HG02610 (cell line): ENCODE results near the gene COP1.
"Not testable (repeated sequence)": the region's sequence is repeated elsewhere in the genome, so short reads cannot be mapped to it uniquely, and the experiment has no call there.

Experiments
- ATAC-seq: cut with Tn5 transposase; IDR thresholded peaks from one replicate; pipeline ENCODE4 v1.9.1; 2021; ENCODE audit warnings: mild to moderate bottlenecking, moderate library complexity; ENCODE audit not compliant: unreplicated experiment

The COP1 gene

DNA sequence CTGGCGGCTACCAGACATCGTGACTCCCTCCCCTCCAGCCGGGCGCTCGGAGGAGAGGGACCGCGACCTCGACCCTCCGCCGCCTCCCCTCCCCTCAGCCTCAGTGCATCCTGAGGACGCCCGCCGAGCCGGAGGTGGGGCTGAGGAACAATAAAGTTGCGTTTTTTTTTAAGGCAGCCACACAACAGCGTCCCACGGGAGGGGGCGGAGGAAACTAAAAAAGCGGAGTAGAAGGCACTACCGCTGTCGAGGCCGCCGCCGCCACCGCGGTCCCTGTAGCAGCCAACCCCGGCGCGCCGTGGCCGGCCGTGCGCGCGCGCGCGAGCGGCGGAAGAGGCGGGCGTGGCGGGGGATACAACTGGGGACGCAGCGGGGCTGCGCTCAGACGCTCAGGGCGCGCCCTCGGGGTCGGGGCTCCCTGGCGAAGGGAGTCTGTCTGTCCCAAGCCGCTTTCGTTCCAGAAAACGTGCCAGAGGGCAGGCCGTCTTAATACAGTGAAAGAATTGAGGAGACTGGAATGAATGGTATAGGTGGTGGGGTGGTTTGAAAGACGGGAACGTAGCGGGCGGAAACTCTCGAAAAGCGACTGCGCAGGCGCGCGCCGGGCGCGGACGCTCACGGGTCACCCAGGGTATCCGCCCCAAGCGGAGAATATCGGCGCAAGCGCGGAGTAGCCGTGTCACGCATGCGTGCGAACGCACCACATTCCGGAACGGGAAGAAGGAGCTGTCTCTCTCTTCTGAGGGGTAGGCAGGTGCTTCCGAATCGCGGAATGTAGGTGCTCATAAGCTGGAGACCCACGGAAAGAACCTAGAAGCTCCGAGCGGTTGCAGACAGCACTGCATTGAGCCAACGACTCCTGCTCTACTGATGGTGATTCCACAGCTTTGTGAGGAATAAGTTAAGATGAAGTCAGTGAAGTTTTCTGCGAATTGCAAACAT, at the start of gene COP1:
Gene COP1 (minus strand): TSS at position 326 of the 942 bp plus-strand sequence. CDS start 308 bp downstream, at position 18.
- ATAC-seq: peak; percentile 84

DNA sequence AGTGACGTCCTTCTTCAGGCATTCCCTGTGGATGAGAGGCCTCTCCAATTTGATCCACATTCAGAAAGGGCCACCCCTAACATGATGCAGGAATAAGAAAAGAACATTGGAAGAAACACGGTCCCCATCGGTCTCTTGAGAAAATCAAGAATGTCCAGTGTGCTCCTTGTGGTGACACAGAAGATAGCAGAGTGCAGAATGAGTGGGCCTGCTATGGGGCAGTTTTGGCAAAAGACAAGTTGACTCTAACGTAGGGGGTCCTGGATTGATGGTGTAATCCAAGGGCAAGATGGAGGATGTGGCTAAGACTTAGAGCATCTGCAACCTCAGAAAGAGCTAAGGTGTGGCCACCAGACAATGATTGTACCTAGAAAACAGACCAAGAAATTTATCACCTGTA, 45.1 kb upstream of the COP1 start:
- ATAC-seq: no peak

DNA sequence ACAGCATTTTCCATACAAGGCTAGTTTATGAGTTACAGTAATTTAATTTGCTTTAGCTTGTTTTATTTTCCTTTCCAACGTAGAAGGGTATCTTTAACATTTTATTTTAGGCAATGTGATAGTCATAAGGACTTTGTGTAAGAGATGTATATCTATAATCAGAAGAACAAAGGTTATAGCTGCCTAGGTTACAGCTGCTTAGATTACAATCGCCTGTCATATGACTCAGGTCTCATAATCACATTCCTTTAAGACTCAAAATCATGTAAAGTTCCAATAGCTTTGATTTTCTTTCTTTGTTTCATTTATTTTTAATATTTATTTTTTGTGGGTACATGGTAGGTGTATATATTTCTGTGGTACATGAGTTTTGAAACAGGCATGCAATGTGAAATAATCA, 37.8 kb upstream of the COP1 start:
- no peak for ATAC-seq

DNA sequence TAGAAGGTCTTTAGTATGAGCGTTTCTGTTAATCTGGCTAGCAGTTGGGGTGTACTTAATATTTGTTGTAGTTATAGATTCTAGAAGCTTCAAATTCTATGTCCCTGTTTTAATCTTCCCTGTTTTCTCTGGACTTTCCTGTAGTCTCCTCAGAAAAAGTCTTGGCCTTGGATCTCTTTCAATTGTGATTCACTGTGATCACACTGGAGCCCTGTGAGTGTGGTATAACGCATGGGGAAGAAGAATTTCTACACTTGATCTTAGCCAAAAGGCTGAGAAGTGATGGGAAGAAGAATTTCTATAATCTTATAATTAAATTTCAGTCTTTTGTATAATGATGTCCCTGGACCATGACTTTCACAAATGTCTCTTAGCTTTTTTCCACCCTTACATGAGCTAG, 36.7 kb upstream of the COP1 start:
- ATAC-seq: no peak

DNA sequence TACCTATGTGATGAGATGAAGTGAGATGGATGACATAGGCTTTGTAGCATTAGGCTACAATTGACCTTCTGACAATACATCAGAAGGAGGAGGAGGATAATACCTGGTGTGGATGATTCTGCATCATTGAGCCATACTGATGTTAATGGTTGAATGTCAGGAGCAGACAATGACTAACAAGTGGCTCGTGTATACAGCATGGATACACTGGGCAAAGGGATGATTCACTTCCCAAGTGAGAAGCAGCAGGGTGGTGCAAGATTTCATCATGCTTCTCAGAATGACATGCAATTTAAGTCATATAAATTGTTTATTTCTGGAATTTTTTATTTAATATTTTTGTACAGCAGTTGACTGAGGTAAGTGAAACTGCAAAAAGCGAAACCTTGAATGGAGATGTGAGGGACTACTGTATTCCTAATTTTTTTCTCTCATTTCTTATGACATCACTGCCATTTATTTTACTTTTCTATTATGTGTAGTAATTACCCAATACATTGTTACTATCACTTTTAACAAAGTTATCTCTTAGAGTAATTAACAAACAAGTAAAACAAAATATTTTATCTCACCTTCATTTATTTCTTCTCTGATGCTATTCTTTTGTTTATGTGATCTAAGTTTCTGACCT, 34.4 kb upstream of the COP1 start:
- ATAC-seq: no peak

DNA sequence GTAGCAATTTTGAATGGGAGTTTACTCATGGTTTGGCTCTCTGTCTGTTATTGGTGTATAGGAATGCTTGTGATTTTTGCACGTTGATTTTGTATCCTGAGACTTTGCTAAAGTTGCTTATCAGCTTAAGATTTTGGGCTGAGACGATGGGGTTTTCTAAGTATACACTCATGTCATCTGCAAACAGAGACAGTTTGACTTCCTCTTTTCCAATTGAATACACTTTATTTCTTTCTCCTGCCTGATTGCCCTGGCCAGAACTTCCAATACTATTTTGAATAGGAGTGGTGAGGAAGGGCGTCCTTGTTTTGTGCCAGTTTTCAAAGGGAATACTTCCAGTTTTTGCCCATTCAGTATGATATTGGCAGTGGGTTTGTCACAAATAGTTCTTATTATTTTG, 26.6 kb upstream of the COP1 start:
- ATAC-seq: not testable (repeated sequence)

DNA sequence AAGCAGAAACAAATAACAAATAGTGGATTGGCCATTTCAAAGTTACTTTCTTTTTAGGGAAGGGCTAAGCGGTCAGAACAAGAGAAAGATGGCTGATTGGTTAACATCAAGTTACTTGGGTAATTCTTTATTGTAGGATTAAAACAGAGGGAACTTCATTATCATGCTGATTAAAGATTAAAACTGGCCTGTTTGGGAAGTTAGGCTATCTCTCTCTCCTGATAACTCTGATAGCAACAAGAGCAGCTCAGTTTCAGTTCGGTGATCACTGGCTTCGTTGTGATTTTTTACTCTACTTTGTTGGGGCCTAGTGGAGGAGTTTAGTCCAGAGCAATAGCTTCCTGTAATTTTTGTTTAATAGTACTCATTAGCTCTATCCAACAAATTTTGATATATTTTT, 20.5 kb upstream of the COP1 start:
- ATAC-seq: no peak

DNA sequence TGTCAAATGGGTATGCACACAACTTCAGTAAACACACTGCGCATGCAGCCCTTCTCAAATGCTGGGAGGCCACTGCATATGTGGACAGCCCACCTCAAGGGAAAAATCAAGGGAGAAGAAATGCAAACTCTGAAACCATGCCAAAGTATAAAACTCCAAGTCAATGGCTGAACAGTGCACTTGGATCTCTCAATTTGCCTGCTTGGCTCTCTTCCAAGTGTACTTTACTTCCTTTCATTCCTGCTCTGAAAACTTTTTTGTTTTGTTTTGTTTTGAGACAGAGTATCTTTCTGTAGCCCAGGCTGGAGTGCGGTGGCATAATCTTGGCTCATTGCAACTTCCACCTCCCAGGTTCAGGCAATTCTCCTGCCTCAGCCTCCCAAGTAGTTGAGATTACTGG, 18.8 kb upstream of the COP1 start:
- ATAC-seq: no peak

DNA sequence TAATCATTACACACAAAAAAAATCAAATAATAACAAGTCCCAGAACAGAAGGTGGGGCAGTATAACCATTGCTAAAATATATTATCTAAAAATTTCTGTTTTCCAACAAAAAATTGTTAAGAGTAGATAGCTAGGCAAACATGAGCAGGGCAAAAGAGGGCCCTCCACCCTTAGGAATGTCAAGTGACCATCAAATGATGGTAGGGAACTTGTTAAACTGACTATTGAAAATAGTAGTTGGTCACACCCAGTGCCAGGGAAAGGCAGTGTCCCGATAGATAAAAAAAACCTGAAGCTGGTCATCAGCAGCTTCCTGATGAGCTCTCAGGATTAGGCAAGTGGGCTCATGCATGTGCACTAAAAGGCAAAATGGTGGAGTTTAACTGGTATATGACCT, 18.4 kb upstream of the COP1 start:
- ATAC-seq: no peak

DNA sequence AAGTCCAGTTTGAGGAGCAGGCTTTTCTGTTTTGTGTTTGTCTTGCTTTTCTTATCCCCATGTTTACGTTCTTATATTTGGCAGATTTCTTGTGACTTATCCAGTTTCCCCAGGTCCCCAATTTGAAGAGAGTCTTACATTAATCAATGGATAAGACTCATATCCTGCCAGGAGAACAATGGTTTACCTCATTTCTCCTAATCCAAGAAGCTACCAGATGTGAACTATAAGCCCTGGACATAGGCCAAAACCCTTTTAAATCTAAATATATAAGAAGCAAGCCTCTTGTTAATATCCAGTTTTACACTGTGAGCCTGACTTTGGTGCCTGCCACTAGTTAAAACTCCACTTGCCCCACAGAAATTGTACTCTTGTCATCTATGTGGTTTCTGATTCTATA, 15.1 kb upstream of the COP1 start:
- no peak for ATAC-seq

DNA sequence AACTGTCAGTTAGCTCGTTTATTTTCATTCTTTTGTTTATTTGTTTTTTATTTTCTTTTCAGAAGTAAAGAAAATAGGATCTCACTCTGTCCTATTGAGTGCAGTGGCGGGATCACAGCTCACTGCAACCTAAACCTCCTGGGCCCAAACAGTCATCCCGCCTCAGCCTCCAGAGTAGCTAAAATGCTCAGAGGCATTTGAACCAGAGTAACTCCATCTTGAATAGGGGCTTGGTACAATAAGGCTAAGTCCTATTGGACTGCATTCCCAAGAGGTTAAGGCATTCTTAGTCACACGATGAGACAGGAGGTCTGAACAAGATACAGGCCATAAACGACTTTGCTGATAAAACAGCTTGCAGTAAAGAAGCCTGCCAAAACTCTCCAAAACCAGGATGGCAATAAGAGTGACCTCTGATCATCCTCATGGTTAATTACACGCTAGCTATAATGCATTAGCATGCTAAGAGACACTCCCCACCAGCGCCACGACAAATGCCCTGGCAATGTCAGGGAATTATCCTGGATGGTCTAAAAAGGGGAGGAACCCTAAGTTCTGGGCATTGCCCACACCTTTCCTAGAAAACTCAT, 13.1 kb upstream of the COP1 start:
- no peak for ATAC-seq

DNA sequence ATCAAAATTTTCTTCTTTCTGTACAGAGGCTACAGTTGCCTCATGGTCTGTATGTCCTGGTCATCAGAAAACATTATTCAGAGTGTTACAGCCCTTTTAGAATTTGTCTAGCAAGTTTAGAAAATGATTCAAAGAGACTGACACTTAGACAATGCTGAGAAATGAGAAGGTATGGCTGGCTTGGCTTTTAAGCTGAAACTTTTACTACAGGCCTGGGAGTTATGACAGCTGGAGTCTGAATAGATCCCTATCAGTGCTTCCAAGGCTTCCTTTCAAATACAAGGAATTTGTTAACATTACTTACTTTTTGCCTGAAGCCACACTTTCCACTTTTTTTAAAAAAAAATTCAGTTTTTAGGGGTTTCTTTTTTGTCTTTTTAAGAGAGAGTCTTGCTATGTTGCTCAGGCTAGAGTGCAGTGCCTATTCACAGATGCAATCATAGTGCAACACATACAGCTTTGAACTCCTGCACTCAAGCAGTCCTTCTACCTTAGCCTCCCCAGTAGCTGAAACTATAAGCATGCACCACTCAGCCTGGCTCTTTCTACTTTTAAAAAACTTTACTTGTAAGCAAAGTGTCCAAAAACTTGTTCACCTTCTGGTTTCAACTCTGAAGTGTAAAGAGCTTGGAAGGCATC, 10.5 kb upstream of the COP1 start:
- no peak for ATAC-seq

DNA sequence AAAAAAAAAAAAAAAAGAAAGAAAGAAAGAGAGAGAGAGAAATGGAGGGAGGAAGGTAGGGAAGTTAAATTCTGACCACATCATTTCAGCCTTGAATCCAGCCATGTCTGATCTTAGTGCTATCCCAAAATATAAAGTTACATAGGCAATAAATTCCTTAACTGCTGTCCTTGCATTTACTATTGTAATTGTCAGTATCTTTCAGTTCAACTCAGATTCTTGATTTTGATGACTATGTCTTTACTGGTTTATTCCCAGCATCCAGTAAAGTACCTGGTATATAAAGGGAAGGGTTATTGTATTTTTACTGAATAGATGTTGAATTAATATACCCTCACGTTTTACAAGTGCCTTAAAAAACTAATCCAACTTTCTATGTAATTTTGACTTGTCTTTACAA, 8.9 kb upstream of the COP1 start:
- ATAC-seq: no peak

DNA sequence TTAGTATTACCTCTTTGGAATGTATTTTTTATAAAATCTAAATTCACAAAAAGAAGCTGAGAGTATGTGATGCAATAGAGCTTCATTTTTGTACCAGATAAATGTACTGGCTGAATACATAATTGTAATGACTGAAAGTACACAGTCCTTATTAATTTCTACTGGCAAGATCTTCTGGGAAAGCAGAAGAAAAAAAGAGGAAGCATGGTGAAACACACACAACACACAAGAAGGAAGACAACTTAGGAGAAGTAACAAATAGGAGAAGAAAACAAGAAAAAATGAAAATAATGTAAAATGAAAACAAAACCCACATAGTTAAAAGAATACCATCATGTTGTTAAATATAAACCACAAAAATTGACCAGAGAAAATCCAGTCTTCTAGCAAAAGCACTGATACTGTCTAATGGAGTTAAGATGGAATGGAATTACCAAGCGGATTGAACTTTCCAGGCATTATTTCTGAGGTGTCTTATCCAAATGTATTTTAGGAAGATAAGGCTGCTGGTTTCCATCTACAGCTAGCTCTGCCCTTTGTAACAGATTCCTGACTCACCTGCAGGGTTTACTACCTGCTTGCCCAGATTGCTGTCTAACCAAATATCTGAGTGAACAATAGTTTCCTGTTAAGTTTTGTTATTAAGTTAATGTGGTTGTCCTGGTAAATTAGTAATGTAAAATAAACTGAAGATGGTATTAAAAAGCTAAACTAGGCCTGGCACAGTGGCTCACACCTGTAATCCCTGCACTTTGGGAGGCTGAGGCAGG, 4.5 kb upstream of the COP1 start:
- ATAC-seq: no peak

DNA sequence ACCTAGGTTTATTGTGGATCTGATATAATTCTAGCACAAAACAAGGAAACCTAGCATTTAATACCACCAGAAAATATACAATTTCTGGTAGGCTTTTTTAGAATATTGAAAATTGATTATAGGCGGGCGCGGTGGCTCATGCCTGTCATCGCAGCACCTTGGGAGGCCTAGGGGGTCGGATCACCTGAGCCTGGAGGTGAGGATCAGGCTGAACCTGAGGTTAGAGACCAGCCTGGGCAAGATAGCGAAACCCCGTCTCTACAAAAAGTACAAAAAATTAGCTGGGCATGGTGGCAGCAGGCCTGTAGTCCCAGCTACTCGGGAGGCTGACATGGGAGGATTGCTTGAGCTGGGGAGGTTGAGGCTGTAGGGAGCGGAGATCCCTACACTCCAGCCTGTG, 948 bp upstream of the COP1 start:
- ATAC-seq: no peak

DNA sequence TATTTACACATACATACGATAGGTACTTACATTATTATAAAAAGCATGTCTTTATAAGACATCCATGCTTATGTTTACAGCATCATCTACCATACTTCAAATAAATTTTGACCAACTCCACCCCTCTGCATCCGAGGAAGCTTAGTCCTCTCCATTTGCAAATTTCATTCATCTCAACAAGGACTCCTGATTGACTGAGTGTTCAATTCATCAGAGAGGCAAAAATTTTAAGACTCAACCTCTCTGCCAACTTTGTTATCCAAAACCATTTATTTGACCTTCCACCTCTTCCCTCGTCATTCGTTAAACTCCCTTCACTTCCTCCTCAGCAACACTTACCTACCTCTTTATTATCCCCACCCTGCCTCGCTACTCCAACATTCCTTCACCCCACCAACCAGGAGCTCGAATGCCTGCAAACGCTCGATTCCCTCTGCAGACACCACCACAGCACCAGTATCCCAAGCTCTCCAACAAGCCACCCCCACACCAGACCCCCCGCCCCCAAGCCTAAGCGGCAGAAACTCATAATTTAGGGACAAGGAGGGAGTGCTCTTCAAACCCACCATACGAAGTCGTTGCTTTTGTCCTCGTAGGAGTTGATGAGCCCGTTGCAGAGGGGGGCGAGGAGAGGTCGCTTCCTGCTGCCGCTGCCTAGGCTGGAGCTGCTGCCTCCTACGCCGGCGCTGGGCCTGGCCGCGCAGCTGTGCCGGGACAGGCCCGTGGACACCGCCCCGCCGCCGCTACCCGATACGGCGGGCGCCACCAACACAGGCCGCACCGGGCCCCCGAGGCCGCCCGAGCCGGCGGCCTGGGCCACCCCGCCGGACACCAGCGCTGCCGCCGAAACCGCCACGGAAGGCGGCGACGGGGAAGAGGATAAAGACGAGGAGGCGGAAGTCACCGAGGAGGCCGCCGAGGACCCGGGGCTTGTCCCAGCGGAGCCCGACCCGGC, 803 bp downstream of the COP1 start:
- peak; percentile 23 for ATAC-seq

DNA sequence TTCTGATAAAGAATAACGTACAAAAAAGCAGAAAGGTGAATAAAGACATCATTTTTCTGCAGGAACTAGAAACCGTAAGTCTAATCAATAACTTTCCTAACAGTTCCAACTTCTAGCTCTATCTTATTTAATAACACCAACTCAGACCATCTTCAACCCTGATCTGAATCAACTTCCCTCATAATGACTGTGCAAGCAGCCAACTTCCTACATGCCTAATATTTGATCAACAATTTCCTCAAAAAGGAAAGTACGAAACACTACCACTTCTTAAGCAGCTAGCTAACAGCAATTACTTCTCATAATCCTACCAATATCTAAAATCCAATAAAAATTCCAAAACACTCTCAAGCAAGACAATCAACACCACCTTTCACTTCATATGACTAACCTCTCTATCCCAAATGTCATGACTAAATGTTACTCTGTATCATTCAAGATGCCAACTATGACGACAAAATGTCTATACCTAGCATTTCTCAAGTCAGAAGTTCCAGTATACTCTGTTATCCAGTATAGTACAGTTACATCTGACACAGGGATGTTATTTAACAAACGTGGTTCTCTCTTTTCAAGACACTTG, 1.7 kb downstream of the COP1 start:
- no peak for ATAC-seq

DNA sequence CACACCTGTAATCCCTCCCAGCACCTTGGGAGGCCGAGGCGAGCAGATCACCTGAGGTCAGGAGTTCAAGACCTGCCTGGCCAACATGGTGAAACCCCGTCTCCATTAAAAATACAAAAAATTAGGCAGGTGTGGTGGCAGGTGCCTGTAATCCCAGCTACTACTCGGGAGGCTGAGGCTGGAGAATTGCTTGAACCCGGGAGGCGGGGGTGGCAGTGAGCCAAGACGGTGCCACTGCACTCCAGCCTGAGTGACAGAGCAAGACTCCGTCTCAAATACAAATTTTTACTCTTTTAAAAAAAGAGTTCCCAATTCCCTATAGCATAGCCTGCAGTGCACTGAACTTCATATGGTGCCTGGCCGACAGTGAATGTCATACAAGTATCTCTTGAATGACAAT, 2.4 kb downstream of the COP1 start:
- not testable (repeated sequence) for ATAC-seq

DNA sequence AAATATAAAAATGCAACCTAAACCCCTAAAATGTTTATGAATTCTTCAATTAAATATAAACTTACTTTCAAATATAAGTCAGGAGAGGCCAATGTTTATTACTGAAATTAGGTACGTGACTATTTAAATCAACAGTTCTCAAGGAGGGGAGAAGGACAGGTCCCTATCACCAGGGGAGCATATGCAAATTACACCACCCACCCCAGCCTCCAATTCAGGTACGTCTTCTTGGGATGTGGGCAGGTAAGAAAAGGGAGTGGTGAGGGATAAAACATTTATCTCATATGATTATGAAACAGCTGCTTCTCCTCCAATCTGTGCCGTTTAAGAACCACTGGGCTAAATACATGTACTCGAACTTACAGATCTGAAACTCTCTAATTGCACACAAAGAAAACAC, 3.4 kb downstream of the COP1 start:
- ATAC-seq: no peak
